ENCODE results near the gene PTPRG.
A peak's percentile ranks its signal among the peaks of the same experiment; 100 is the strongest.

PTPRG gene

GRCh38 chr3:61934505-61934871 lies 373.1 kb downstream of the PTPRG start:
- TF ChIP-seq CTCF (conservative IDR thresholded peaks at IDR 0.05; ENCODE audit: low read depth): no peak
- DNase-seq (ENCODE audit: low spot score): no peak
- ChIA-PET POLR2A (ENCODE audit: low non-redundant PET) (no interaction called here), CTCF (no interaction called here)
- H3K27ac ChIP-seq: no peak overlapping the region

GRCh38 chr3:61935814-61936213 lies 374.4 kb downstream of the PTPRG start:
- CTCF ChIA-PET: no interaction called here
- DNase-seq (ENCODE audit: low spot score): no peak
- POLR2A ChIA-PET (ENCODE audit: low non-redundant PET): no interaction called here
- TF ChIP-seq CTCF (conservative IDR thresholded peaks at IDR 0.05; ENCODE audit: low read depth): no peak
- no peak overlapping the region for H3K27ac ChIP-seq

GRCh38 chr3:61936344-61936937 lies 375.1 kb downstream of the PTPRG start:
- no peak overlapping the region for H3K27ac ChIP-seq
- no peak for DNase-seq (ENCODE audit: low spot score)
- POLR2A ChIA-PET (ENCODE audit: low non-redundant PET): no interaction called here
- CTCF ChIA-PET: no interaction called here
- peak; percentile 21; the same call in 1 of the 2 replicates for TF ChIP-seq CTCF (conservative IDR thresholded peaks at IDR 0.05; ENCODE audit: low read depth)

GRCh38 chr3:61937477-61937876 lies 376.1 kb downstream of the PTPRG start:
- ChIA-PET CTCF (interaction anchor here (0.6 kb wide), 1 partner anchor 9 kb away, joined by 5 read pairs; no protein-coding TSS in a partner anchor), POLR2A (ENCODE audit: low non-redundant PET) (no interaction called here)
- no peak for TF ChIP-seq CTCF (conservative IDR thresholded peaks at IDR 0.05; ENCODE audit: low read depth)
- no peak for DNase-seq (ENCODE audit: low spot score)
- no peak overlapping the region for H3K27ac ChIP-seq

- ChIA-PET CTCF (no interaction called here), POLR2A (ENCODE audit: low non-redundant PET) (no interaction called here)
- no peak for DNase-seq (ENCODE audit: low spot score)
- H3K27ac ChIP-seq: no peak overlapping the region
- no peak for TF ChIP-seq CTCF (conservative IDR thresholded peaks at IDR 0.05; ENCODE audit: low read depth)
Measured at GRCh38 chr3:61938878-61939549, 377.6 kb downstream of the PTPRG start.

GRCh38 chr3:61940236-61940635 lies 378.9 kb downstream of the PTPRG start:
- ChIA-PET CTCF (no interaction called here), POLR2A (ENCODE audit: low non-redundant PET) (no interaction called here)
- TF ChIP-seq CTCF (conservative IDR thresholded peaks at IDR 0.05; ENCODE audit: low read depth): no peak
- no peak overlapping the region for H3K27ac ChIP-seq
- no peak for DNase-seq (ENCODE audit: low spot score)

Measured in RWPE1 (cell line).